ENCODE data around the gene HHAT.

- TF ChIP-seq GATA2 (IDR thresholded peaks at IDR 0.05; ENCODE audit: low read depth, low read length) (no peak), GATA3 (IDR thresholded peaks at IDR 0.05; ENCODE audit: low read depth, low read length) (no peak)
Observed at GRCh38 chr1:210311726-210312493, 16.8 kb upstream of the HHAT start.

Measured in SH-SY5Y (cell line).